ENCODE measurements around the gene TP63.

The TP63 gene

DNA sequence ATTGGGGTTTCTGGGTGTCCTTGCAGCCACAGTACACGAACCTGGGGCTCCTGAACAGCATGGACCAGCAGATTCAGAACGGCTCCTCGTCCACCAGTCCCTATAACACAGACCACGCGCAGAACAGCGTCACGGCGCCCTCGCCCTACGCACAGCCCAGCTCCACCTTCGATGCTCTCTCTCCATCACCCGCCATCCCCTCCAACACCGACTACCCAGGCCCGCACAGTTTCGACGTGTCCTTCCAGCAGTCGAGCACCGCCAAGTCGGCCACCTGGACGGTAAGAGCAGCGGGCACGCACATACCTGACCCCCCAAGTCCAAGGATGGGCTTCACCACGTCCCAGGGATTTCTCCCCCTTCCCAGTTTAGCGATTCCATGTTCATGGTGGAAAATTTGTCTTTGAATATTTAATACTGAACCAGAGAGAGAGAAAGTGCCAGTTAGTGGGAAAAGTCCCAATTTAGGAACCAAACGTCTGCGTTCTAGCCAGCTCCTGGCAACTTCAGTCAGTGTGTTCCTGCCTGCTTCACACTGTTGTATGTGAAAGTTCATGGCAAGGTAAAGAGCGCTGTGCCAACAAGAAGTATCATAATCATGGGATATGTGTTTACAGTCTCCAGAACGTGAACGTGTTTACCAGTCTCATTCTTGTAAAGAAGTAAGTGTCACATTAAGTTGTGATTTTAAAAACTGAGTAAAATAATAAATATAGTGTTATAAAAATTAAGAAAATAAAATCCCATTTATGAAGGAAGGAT is 177.2 kb downstream of the TP63 start:
- DNase-seq (ENCODE audit: low read depth): no peak
- H3K4me3 ChIP-seq (ENCODE audit: low read depth, low read length): no peak overlapping the region
- TF ChIP-seq MAX (IDR thresholded peaks at IDR 0.05; ENCODE audit: low read depth, low read length): no peak
- TF ChIP-seq, protein P1, sequence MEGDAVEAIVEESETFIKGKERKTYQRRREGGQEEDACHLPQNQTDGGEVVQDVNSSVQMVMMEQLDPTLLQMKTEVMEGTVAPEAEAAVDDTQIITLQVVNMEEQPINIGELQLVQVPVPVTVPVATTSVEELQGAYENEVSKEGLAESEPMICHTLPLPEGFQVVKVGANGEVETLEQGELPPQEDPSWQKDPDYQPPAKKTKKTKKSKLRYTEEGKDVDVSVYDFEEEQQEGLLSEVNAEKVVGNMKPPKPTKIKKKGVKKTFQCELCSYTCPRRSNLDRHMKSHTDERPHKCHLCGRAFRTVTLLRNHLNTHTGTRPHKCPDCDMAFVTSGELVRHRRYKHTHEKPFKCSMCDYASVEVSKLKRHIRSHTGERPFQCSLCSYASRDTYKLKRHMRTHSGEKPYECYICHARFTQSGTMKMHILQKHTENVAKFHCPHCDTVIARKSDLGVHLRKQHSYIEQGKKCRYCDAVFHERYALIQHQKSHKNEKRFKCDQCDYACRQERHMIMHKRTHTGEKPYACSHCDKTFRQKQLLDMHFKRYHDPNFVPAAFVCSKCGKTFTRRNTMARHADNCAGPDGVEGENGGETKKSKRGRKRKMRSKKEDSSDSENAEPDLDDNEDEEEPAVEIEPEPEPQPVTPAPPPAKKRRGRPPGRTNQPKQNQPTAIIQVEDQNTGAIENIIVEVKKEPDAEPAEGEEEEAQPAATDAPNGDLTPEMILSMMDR (IDR thresholded peaks at IDR 0.05; ENCODE audit: low read depth, low read length): no peak
- TF ChIP-seq MYC (IDR thresholded peaks at IDR 0.05; ENCODE audit: low read depth, low read length): no peak
- TF ChIP-seq POLR2A (IDR thresholded peaks at IDR 0.05; ENCODE audit: extremely low read depth, insufficient read length): no peak

GRCh38 chr3:189809583-189809982 is 178.4 kb downstream of the TP63 start:
- H3K4me3 ChIP-seq (ENCODE audit: low read depth, low read length): no peak overlapping the region
- no peak for DNase-seq (ENCODE audit: low read depth)
- no peak for TF ChIP-seq MYC (IDR thresholded peaks at IDR 0.05; ENCODE audit: low read depth, low read length)
- TF ChIP-seq, protein P1 (IDR thresholded peaks at IDR 0.05; ENCODE audit: low read depth, low read length): no peak
- no peak for TF ChIP-seq POLR2A (IDR thresholded peaks at IDR 0.05; ENCODE audit: extremely low read depth, insufficient read length)
- no peak for TF ChIP-seq MAX (IDR thresholded peaks at IDR 0.05; ENCODE audit: low read depth, low read length)

DNA sequence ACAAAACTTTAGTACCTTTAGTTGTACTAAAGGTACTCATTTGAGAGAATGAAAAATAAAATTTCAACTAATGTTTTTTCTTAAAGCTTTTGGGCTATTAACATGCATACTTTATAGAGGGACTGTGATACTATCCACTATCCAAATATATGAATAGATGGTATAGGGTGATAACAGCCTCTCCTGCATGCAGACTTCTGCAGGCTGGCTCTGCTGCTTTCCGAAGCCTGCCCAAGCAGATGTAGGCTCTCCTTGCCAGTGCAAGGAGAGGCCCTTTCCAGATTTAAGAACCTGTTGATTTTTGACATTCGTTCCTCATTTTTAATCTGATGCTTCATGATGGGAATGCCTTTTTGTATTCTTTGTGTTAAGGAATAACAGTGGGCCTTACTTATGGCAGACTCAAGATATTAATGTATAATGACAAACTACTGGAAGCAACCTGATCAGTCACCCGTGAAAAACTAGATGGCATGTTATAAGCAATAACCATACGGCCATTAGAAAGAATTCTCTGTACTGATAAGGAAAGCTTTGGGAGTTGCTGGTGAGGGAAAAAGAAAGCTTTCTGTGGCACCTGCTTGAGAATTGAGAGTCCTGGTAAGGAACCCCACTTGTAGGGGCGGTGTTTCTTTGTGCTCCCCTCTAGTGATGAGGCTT is 181.7 kb downstream of the TP63 start:
- TF ChIP-seq, protein P1 (IDR thresholded peaks at IDR 0.05; ENCODE audit: low read depth, low read length): no peak
- TF ChIP-seq MYC (IDR thresholded peaks at IDR 0.05; ENCODE audit: low read depth, low read length): no peak
- no peak for TF ChIP-seq MAX (IDR thresholded peaks at IDR 0.05; ENCODE audit: low read depth, low read length)
- TF ChIP-seq POLR2A (IDR thresholded peaks at IDR 0.05; ENCODE audit: extremely low read depth, insufficient read length): no peak
- DNase-seq (ENCODE audit: low read depth): no peak
- H3K4me3 ChIP-seq (ENCODE audit: low read depth, low read length): no peak overlapping the region

DNA sequence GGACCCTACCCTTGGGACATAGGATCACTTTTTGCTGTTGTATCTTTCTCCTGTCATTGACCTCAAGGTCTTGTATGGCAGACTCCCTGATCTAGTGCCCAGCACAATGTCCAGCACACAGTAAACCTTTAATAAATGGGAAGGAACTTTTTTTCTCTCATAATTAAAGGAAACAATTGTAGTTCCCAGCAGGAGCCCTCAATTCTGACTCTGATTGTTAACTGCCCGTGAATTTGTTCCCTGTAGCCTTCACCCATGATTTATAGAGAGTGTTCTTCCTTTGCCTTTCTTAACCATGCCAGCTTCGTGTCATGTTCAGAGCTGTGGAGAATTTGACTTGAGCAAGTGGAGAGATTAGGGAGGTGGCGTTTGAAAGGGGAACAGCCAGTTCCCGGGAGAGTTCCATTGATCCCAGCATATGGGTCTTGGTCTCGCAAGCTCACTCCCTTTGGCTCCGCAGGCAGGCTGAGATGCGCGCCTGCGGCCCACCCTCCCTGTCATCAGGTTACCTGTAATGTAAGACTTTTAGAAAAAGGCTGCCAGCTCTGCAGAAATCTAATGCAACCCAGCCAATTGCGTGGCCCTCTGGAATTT is 182.6 kb downstream of the TP63 start:
- no peak for TF ChIP-seq MYC (IDR thresholded peaks at IDR 0.05; ENCODE audit: low read depth, low read length)
- TF ChIP-seq MAX (IDR thresholded peaks at IDR 0.05; ENCODE audit: low read depth, low read length): no peak
- TF ChIP-seq, protein P1 (IDR thresholded peaks at IDR 0.05; ENCODE audit: low read depth, low read length): no peak
- TF ChIP-seq POLR2A (IDR thresholded peaks at IDR 0.05; ENCODE audit: extremely low read depth, insufficient read length): no peak
- DNase-seq (ENCODE audit: low read depth): no peak
- no peak overlapping the region for H3K4me3 ChIP-seq (ENCODE audit: low read depth, low read length)

DNA sequence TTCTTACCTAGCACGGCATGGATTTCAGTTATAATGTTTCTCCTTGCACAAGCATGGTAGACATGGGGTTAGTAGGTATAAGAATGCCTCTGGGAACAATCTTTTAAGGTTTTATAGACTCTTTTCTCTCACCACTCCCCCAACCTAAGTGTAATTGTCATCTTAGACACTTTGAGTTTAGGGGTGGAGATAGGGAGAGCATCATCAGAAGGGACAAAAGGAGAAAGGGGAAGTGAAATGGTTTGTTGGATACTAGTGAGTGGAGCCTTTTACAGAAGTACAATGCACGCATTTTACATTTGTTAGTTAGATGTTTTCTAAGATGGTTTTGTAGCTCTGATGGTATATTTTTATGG is 189.2 kb downstream of the TP63 start:
- TF ChIP-seq, protein P1 (IDR thresholded peaks at IDR 0.05; ENCODE audit: low read depth, low read length): no peak
- TF ChIP-seq POLR2A (IDR thresholded peaks at IDR 0.05; ENCODE audit: extremely low read depth, insufficient read length) (no peak), MYC (IDR thresholded peaks at IDR 0.05; ENCODE audit: low read depth, low read length) (no peak), MAX (IDR thresholded peaks at IDR 0.05; ENCODE audit: low read depth, low read length) (no peak)
- peak; percentile 4 for DNase-seq (ENCODE audit: low read depth)
- H3K4me3 ChIP-seq (ENCODE audit: low read depth, low read length): no peak overlapping the region
